Measurements from ENCODE around the gene ADORA2A. TPM values are rescaled to one million over a fixed set of nuclear protein-coding genes. Genes with fewer than 3 reads are reported as not detected.

ADORA2A gene
- total RNA-seq, 2 donors from 2014 or later: 14.5 to 47.6 TPM

DNA sequence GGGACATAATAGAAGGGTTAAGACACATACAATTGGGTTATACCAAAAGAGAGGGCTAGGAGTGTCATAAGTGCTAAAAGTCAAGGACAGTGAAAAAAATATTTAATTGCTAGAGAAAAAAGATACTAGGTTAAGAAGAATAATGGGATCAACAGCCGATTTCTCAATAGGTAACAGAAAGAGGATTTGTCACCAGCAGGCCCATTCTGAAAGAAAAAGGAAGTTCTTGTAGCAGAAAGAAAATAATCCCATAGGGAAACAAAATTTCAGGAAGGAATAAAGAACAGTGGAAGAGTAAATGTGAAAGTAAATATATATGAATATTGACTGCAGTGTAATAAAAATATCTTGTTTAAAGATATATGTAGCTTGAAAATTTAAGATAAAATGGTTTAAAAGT lies 43.3 kb upstream of the ADORA2A start:
- no peak for DNase-seq (ENCODE audit: low spot score)
- Histone ChIP-seq H3K27ac (no peak overlapping the region), H3K36me3 (peaks cover 7% of the 10 kb centered on the region), H3K9me3 (no peaks in the 10 kb centered on the region), H3K4me3 (no peak overlapping the region), H3K27me3 (replicated peaks; ENCODE audit: insufficient read depth) (no peaks in the 10 kb centered on the region), H3K4me1 (ENCODE audit: control insufficient read depth in 1 of 2, low read depth in 2 of 2) (peaks cover under 1 to 6% of the 10 kb centered on the region in 2 donors)
- TF ChIP-seq CTCF (IDR thresholded peaks at IDR 0.05): no peak
- ATAC-seq (ENCODE audit: insufficient number of reproducible peaks, low FRiP score, low read depth): no peak

- TF ChIP-seq CTCF (IDR thresholded peaks at IDR 0.05): no peak
- Histone ChIP-seq H3K27me3 (replicated peaks; ENCODE audit: insufficient read depth) (no peaks in the 10 kb centered on the region), H3K4me3 (no peak overlapping the region), H3K36me3 (no peaks in the 10 kb centered on the region), H3K27ac (no peak overlapping the region), H3K4me1 (ENCODE audit: control insufficient read depth in 1 of 2, low read depth in 2 of 2) (peaks cover 26 to 35% of the 10 kb centered on the region in 2 donors), H3K9me3 (no peaks in the 10 kb centered on the region)
- no peak for ATAC-seq (ENCODE audit: insufficient number of reproducible peaks, low FRiP score, low read depth)
- DNase-seq (ENCODE audit: low spot score): no peak
These were observed 40.4 kb upstream of the ADORA2A start for GRCh38 chr22:24386937-24387471.

GRCh38 chr22:24389680-24390079 lies 37.7 kb upstream of the ADORA2A start:
- Histone ChIP-seq H3K9me3 (no peaks in the 10 kb centered on the region), H3K36me3 (no peaks in the 10 kb centered on the region), H3K4me3 (no peak overlapping the region), H3K27ac (peak overlapping the region; percentile 64 to 78), H3K27me3 (replicated peaks; ENCODE audit: insufficient read depth) (no peaks in the 10 kb centered on the region), H3K4me1 (ENCODE audit: control insufficient read depth in 1 of 2, low read depth in 2 of 2) (peaks cover 27 to 41% of the 10 kb centered on the region in 2 donors)
- DNase-seq (ENCODE audit: low spot score) (no peak), ATAC-seq (ENCODE audit: insufficient number of reproducible peaks, low FRiP score, low read depth) (no peak)
- TF ChIP-seq CTCF (IDR thresholded peaks at IDR 0.05): no peak

DNA sequence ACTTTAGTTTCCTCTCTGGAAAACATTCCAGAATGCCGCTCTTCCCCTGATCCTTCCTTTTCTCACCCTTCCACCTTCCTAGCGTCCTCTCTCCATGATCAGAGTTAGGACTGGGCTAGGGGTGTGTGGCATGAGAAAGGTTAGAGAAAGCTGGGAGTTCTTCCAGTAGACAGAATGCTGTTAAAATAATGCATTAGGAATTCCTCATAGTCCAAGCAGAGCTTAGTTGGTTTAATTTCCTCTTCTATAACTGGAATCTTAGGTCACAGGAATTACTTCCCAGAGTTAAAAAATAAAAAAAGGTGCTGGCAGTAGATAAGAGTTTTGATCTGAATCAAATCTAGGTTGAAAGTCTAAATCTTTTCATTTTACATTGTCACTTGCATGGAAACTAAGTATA lies 37.2 kb upstream of the ADORA2A start:
- Histone ChIP-seq H3K4me3 (no peak overlapping the region), H3K27me3 (replicated peaks; ENCODE audit: insufficient read depth) (no peaks in the 10 kb centered on the region), H3K9me3 (no peaks in the 10 kb centered on the region), H3K27ac (peak overlapping the region; percentile 64 to 78), H3K4me1 (ENCODE audit: control insufficient read depth in 1 of 2, low read depth in 2 of 2) (peaks cover 27 to 41% of the 10 kb centered on the region in 2 donors), H3K36me3 (no peaks in the 10 kb centered on the region)
- no peak for DNase-seq (ENCODE audit: low spot score)
- no peak for ATAC-seq (ENCODE audit: insufficient number of reproducible peaks, low FRiP score, low read depth)
- no peak for TF ChIP-seq CTCF (IDR thresholded peaks at IDR 0.05)

DNA sequence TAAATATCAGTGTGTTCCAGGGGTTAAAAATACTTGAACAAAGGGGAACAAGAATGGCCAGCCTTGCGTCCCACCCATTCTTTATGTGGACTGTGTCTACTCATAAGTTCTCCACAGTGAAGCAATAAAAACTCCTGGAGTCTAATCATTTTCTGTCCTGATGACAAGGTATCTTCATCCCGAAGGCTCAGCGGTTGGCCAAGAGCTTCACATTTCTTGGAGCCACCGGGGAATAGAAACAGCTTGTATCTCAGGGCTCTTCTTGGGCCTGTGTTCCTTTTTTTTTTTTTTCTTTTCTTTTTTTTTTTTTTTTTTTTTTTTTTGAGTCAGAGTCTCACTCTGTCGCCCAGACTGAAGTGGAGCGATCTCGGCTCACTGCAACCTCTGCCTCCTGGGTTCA lies 36.8 kb upstream of the ADORA2A start:
- H3K27me3 ChIP-seq (replicated peaks; ENCODE audit: insufficient read depth): no peaks in the 10 kb centered on the region
- ATAC-seq (ENCODE audit: insufficient number of reproducible peaks, low FRiP score, low read depth) (no peak), DNase-seq (ENCODE audit: low spot score) (no peak)
- no peak for TF ChIP-seq CTCF (IDR thresholded peaks at IDR 0.05)
- H3K27ac ChIP-seq: peak overlapping the region; percentile 64 to 78
- peaks cover 27 to 41% of the 10 kb centered on the region in 2 donors for H3K4me1 ChIP-seq (ENCODE audit: control insufficient read depth in 1 of 2, low read depth in 2 of 2)
- H3K4me3 ChIP-seq: no peak overlapping the region
- no peaks in the 10 kb centered on the region for H3K9me3 ChIP-seq
- H3K36me3 ChIP-seq: no peaks in the 10 kb centered on the region
